Vein endothelial cell (primary cell): ENCODE results near the gene ADCY6. TPM values are rescaled to one million over a fixed set of nuclear protein-coding genes. Genes with fewer than 3 reads are reported as not detected.

ENCODE experiments used
- small RNA-seq: library from RNA; depleted of rRNA; stranded (forward); fragments of <200 nt; gene quantifications from one replicate; pipeline ENCODE3, GENCODE V24; 2012
- total RNA-seq: library from RNA; depleted of rRNA; stranded (reverse); fragments of >200 nt; gene quantifications from 2 replicates; pipeline ENCODE4 v1.2.3, GENCODE V29; 2012

The ADCY6 gene
- 30.6 and 40.2 TPM in 2 replicates for total RNA-seq

GRCh38 chr12:48788854-48789775 is at the start of gene ADCY6:
ADCY6 (minus strand) TSS chr12:48789089; CDS start chr12:48783434, 5,655 bp downstream.

GRCh38 chr12:48817873-48818830 is 29.3 kb upstream of the ADCY6 start, which contains the start of gene CACNB3:
CACNB3 (plus strand) TSS chr12:48818496; CDS start chr12:48818930, 434 bp downstream.

GRCh38 chr12:48716493-48717251 is 72.2 kb downstream of the ADCY6 start, which contains the start of gene CCNT1:
CCNT1 (minus strand) TSS chr12:48716707; CDS start chr12:48716675, 32 bp downstream.

Small RNAs within 50 kb of the gene (small RNA-seq; reads per million reads assigned to genes)
- gene MIR4701 (not detected), gene RF00019 (not detected)

Other genes with a start within 250 kb of the ADCY6 start
- gene LALBA, start 219.0 kb downstream of the ADCY6 start, total RNA-seq, result not detected in 2 replicates
- gene KANSL2, start 106.9 kb downstream of the ADCY6 start, total RNA-seq, result 49.2 and 62.1 TPM in 2 replicates
- gene CCNT1, start 72.4 kb downstream of the ADCY6 start, total RNA-seq, result 34.9 and 43.1 TPM in 2 replicates
- gene CACNB3, start 29.4 kb upstream of the ADCY6 start, total RNA-seq, result 26.1 and 34.0 TPM in 2 replicates
- gene DDX23, start 63.1 kb upstream of the ADCY6 start, total RNA-seq, result 51.7 and 63.4 TPM in 2 replicates
- gene RND1, start 76.8 kb upstream of the ADCY6 start, total RNA-seq, result 3.9 TPM in 2 replicates
- gene FKBP11, start 136.4 kb upstream of the ADCY6 start, total RNA-seq, result 19.1 and 23.8 TPM in 2 replicates
- gene ARF3, start 168.4 kb upstream of the ADCY6 start, total RNA-seq, result 83.0 and 115 TPM in 2 replicates
- gene WNT10B, start 182.6 kb upstream of the ADCY6 start, total RNA-seq, result 0.10 and 0.33 TPM in 2 replicates
- gene WNT1, start 189.2 kb upstream of the ADCY6 start, total RNA-seq, result not detected in 2 replicates
- gene DDN, start 210.3 kb upstream of the ADCY6 start, total RNA-seq, result 0.19 and 0.65 TPM in 2 replicates
- 58.9 and 74.1 TPM in 2 replicates for gene PRKAG1, start 229.7 kb upstream of the ADCY6 start, total RNA-seq